ENCODE measurements around the gene DEFB124.

The DEFB124 gene

DNA sequence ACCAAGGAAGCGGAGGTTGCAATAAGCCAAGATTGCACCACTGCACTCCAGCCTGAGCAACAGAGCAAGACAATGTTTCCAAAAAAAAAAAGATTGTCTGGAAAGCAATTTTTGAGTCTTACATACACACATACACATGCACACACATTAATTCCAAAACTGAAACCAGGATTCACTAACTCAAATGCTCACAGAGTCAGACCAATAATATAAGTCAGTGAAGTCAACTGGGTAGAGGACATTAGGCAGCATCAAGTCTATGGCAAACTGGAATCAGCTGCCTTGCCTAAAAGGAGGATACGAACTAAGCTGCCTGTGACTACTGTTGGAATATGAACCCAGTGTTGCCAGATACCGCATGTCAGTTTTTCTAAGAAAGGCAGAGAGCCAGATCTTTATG, 15.8 kb upstream of the DEFB124 start:
- TF ChIP-seq ZBTB7A (IDR thresholded peaks at IDR 0.05; ENCODE audit: low read depth) (no peak), TAF1 (IDR thresholded peaks at IDR 0.05; ENCODE audit: low read depth) (no peak), RAD21 (IDR thresholded peaks at IDR 0.05; ENCODE audit: low read depth) (no peak), CEBPB (IDR thresholded peaks at IDR 0.05) (no peak), TCF12 (IDR thresholded peaks at IDR 0.05; ENCODE audit: low read depth) (no peak), YY1 (IDR thresholded peaks at IDR 0.05; ENCODE audit: low read depth) (no peak), EGR1 (IDR thresholded peaks at IDR 0.05) (no peak), TEAD4 (IDR thresholded peaks at IDR 0.05) (no peak), FOXM1 (IDR thresholded peaks at IDR 0.05; ENCODE audit: borderline replicate concordance, low read depth) (no peak), NFIC (IDR thresholded peaks at IDR 0.05) (no peak), CREB1 (IDR thresholded peaks at IDR 0.05; ENCODE audit: low read depth) (no peak), EP300 (IDR thresholded peaks at IDR 0.05; ENCODE audit: borderline replicate concordance) (no peak)
- TF ChIP-seq, protein P1, sequence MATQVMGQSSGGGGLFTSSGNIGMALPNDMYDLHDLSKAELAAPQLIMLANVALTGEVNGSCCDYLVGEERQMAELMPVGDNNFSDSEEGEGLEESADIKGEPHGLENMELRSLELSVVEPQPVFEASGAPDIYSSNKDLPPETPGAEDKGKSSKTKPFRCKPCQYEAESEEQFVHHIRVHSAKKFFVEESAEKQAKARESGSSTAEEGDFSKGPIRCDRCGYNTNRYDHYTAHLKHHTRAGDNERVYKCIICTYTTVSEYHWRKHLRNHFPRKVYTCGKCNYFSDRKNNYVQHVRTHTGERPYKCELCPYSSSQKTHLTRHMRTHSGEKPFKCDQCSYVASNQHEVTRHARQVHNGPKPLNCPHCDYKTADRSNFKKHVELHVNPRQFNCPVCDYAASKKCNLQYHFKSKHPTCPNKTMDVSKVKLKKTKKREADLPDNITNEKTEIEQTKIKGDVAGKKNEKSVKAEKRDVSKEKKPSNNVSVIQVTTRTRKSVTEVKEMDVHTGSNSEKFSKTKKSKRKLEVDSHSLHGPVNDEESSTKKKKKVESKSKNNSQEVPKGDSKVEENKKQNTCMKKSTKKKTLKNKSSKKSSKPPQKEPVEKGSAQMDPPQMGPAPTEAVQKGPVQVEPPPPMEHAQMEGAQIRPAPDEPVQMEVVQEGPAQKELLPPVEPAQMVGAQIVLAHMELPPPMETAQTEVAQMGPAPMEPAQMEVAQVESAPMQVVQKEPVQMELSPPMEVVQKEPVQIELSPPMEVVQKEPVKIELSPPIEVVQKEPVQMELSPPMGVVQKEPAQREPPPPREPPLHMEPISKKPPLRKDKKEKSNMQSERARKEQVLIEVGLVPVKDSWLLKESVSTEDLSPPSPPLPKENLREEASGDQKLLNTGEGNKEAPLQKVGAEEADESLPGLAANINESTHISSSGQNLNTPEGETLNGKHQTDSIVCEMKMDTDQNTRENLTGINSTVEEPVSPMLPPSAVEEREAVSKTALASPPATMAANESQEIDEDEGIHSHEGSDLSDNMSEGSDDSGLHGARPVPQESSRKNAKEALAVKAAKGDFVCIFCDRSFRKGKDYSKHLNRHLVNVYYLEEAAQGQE (IDR thresholded peaks at IDR 0.05; ENCODE audit: low read depth) = no peak
- TF ChIP-seq, protein P2, sequence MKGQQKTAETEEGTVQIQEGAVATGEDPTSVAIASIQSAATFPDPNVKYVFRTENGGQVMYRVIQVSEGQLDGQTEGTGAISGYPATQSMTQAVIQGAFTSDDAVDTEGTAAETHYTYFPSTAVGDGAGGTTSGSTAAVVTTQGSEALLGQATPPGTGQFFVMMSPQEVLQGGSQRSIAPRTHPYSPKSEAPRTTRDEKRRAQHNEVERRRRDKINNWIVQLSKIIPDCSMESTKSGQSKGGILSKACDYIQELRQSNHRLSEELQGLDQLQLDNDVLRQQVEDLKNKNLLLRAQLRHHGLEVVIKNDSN (IDR thresholded peaks at IDR 0.05) = no peak
- TF ChIP-seq, protein P3, sequence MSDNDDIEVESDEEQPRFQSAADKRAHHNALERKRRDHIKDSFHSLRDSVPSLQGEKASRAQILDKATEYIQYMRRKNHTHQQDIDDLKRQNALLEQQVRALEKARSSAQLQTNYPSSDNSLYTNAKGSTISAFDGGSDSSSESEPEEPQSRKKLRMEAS (IDR thresholded peaks at IDR 0.05) = no peak

DNA sequence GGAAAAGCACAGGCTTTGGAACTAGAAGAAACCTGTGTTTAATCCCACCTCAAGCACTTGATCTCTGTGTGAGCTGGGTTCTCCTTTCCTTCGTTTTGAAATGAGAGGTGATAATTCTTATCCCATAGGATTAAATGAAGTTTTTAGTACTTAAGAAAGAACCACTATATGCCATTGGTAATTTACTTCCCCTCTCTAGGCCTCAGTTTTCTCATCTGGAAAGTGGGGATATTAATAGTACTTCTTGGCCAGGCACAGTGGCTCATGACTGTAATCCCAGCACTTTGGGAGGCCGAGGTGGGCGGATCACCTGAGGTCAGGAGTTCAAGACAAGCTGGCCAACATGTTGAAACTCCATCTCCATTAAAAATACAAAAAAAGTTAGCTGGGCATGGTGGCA, 14.2 kb upstream of the DEFB124 start:
- no peak for TF ChIP-seq TCF12 (IDR thresholded peaks at IDR 0.05; ENCODE audit: low read depth)
- no peak for TF ChIP-seq TEAD4 (IDR thresholded peaks at IDR 0.05)
- TF ChIP-seq NFIC (IDR thresholded peaks at IDR 0.05) = no peak
- TF ChIP-seq YY1 (IDR thresholded peaks at IDR 0.05; ENCODE audit: low read depth) = no peak
- TF ChIP-seq RAD21 (IDR thresholded peaks at IDR 0.05; ENCODE audit: low read depth) = no peak

DNA sequence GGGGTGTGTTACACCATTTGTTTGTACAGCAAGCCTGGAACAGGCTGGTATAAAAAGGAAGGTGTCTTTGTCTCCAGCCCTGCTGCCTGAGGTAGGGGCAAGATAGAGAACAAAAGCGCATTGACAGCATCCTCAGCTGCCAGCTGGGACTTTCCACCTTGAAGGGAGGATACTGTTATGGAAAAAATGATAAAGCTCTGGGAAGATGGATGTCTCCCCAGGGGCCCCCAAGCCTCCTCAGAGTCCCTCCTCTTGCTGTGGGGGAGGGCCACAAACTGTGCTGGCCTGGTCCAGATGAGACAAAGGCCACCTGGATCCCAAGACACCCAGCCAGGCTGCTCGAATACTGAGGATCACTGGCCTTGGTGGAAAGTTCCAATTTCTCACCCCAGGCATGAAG, 13.2 kb upstream of the DEFB124 start:
- TF ChIP-seq CREB1 (IDR thresholded peaks at IDR 0.05; ENCODE audit: low read depth) = no peak
- TF ChIP-seq NFIC (IDR thresholded peaks at IDR 0.05) = no peak
- TF ChIP-seq TEAD4 (IDR thresholded peaks at IDR 0.05) = no peak
- TF ChIP-seq FOXM1 (IDR thresholded peaks at IDR 0.05; ENCODE audit: borderline replicate concordance, low read depth) = no peak
- no peak for TF ChIP-seq YY1 (IDR thresholded peaks at IDR 0.05; ENCODE audit: low read depth)

DNA sequence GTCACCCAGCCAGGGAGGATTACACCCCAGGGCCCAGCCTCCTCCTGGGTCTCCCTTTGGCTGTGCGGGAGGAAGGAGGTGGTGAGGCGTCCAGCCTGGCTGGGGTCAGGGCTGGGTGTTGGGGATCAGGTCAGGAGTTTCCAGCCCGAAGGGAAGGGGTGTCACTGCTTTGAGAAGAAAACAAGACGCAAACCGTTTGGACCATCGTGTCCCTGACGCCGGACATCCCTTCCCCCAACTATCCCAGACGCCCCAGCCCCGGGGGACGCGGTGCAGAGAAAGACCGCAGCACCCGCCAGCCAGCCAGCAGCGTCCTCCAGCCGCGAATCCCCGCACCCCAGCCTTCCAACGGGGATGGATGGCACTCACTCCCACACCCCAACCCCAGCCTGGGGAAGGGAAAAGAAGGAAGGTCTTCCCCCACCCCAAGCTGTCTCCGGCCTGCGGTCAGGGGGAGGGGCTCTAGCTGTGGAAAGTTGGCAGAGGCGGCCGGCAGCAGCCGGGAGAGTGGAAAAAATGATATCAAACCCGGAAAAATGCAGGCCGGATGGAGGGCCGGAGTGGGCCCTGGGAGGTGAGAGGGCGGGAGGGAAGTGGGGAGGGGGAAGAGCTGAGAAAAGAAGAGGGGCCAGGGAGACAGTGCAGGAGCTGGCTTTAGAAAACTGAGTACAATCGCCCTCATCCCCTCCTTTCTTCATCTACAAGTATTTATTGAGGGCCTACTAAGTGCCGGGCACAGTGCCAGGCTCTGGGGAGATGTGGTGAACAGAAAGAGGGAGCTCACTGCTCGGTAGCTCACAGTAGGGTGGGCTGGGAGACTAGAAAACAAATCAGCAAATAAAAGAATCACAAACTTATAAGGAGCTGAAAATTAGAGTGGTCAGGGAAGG, 10.8 kb upstream of the DEFB124 start:
- TF ChIP-seq NFIC (IDR thresholded peaks at IDR 0.05) (0 out of 2 replicates have a peak, but pooled peaks have one; percentile 27), FOXM1 (IDR thresholded peaks at IDR 0.05; ENCODE audit: borderline replicate concordance, low read depth) (no peak), EP300 (IDR thresholded peaks at IDR 0.05; ENCODE audit: borderline replicate concordance) (peak; percentile 40; the same call in 1 of the 2 replicates), EGR1 (IDR thresholded peaks at IDR 0.05) (no peak), CEBPB (IDR thresholded peaks at IDR 0.05) (no peak)
- TF ChIP-seq, protein P3 (IDR thresholded peaks at IDR 0.05) = no peak

DNA sequence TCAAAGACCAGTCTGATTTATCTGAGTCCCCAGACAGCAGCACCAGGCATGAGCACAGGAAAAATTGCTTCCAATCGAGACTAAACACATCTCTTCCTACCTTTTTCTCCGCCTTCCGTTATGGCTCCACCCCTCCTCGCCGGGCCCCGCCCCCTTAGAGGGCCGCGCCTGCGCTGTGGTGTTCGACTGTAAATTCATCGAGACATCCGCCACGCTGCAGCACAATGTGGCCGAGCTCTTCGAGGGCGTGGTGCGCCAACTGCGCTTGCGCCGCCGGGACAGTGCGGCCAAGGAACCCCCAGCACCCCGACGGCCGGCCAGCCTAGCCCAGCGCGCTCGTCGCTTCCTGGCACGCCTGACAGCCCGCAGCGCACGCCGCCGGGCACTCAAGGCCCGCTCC, 9.1 kb upstream of the DEFB124 start:
- TF ChIP-seq CEBPB (IDR thresholded peaks at IDR 0.05) (no peak), CREB1 (IDR thresholded peaks at IDR 0.05; ENCODE audit: low read depth) (no peak), YY1 (IDR thresholded peaks at IDR 0.05; ENCODE audit: low read depth) (no peak), FOXM1 (IDR thresholded peaks at IDR 0.05; ENCODE audit: borderline replicate concordance, low read depth) (no peak), NFIC (IDR thresholded peaks at IDR 0.05) (no peak), RAD21 (IDR thresholded peaks at IDR 0.05; ENCODE audit: low read depth) (no peak), EGR1 (IDR thresholded peaks at IDR 0.05) (no peak), EP300 (IDR thresholded peaks at IDR 0.05; ENCODE audit: borderline replicate concordance) (no peak), TEAD4 (IDR thresholded peaks at IDR 0.05) (no peak), ZBTB7A (IDR thresholded peaks at IDR 0.05; ENCODE audit: low read depth) (no peak), TAF1 (IDR thresholded peaks at IDR 0.05; ENCODE audit: low read depth) (no peak), TCF12 (IDR thresholded peaks at IDR 0.05; ENCODE audit: low read depth) (no peak)
- TF ChIP-seq, protein P1 (IDR thresholded peaks at IDR 0.05; ENCODE audit: low read depth) = no peak
- TF ChIP-seq, protein P2 (IDR thresholded peaks at IDR 0.05) = no peak
- TF ChIP-seq, protein P3 (IDR thresholded peaks at IDR 0.05) = no peak

All from Ishikawa (cell line).